Subcutaneous adipose tissue (tissue), 4 donors: ENCODE measurements around the gene COX19. TPM values are rescaled to one million over a fixed set of nuclear protein-coding genes. Genes with fewer than 3 reads are reported as not detected.

Experiments
- CTCF ChIP-seq: fragments of 450-650 bp; IDR thresholded peaks from one replicate; pipeline ENCODE4 v1.5.1; 2016; ENCODE audit warnings: low read depth, mild to moderate bottlenecking, control low read depth, antibody characterized with exemption, moderate library complexity
- total RNA-seq, 4 donors: library from RNA; depleted of rRNA; stranded (reverse); fragments of >200 nt; gene quantifications; one replicate each; pipeline ENCODE4 v1.1.0, GENCODE V29; 2016

The COX19 gene
- total RNA-seq, 4 donors from 2014 or later, result 13.9 to 18.3 (median 14.9) TPM

DNA sequence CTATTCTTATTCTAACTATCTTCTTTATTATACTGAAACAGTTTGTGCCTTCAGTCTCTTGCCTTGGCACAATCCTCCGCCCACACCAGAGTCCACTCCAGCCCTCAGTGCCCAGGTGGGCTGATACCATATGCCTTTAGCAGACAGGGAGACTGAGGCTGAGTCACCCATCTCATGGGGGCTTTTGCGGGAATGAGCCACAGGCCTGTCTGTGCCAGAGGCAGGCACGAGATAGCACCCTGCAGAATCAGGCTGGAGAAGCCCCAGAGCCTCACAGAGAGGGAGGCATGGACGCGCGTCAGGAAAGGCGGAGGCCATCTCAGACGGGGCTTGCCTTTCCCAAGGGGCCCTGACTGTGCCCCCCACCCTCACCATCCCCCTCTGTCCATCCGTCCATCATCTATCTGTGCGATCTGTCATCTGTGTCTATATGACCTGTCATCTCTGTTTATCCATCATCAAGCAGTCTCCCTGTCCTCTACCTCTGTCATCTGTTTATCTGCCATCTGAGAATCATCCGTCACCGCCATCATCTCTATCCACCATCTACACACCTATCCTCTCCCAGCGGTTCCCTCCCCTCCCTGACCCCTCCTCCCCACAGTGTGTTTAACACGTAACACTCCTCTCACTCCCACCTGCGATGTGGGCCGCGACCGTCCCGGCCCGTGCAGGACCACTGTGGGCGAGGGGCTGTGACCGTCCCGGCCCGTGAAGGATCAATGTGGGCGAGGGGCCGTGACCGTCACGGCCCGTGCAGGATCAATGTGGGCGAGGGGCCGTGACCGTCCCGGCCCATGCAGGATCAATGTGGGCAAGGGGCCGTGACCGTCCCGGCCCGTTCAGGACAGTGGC, 13.6 kb downstream of the COX19 start:
- TF ChIP-seq CTCF, result no peak

DNA sequence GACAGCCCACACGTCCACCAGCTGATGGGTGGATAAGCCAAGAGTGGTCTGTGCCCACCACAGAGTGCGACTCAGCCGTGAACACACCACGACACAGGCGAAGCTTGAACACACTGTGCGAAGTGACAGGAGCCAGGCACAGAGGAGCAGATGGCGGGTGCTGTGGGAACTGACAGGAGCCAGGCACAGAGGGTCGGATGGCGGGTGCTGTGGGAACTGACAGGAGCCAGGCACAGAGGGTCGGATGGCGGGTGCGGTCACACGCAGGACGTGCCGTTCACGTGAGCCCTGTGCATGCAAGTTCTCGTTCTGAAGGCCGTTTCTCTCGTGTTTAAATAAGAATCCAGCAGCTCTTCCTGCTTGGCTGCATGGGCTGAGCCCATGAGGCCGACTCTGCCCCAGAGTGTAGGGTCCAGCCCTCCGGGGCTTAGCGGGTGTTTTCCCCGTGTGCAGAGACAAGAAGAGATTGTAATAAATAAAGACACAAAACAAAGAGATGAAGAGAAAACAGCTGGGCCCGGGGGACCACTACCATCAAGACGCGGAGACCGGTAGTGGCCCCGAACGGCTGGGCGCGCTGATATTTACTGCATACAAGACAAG, 15.0 kb downstream of the COX19 start:
- no peak for TF ChIP-seq CTCF

- no peak for TF ChIP-seq CTCF
Measured at GRCh38 chr7:959271-959670, 16.1 kb downstream of the COX19 start.

DNA sequence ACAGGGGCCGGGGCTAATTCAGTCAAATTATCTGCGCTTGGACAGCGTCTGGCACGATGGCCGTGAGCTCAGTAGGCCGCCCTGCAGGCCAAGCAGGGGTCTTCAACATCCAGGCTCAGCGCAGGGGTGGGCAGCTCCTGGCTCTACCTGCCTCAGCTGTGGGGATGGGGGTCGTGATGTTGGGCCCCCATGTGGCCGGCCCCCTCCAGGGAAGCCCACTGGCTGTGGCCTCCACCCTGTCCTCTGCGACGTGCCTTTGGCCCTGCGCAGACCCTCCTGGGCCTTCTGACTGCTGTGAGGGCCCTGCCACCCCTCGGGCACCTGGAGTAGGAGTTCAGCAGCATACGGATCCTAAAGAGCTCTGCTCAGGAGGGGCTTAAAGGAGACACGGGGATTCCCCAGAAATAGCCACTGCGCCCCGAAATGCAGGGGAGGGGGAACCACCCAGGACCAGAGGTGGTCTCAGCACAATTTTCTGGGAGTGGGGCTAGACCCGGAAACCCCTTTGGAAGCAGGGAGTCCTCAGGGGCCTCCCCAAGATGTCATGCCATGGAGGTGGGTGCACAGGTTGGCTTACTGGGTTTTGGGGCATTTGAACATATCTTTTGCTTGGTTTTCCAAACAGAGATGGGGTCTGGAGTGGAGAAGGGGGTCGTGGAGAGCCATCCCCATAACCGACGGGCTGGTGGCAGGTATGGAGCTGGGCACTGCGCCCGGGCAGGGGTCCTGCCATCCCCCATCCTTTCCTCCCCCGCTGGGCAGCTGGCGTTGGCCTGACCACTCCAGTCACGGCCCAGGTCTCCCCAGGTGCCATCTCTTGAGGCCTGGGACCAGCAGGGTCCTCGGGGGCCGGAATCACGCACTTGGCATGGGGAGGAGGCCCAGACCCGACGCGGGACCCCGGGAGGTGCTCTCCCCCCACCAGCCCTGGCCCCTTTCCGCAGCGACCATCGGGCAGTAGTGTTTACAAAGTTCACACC, 16.8 kb downstream of the COX19 start:
- TF ChIP-seq CTCF, result no peak

- no peak for TF ChIP-seq CTCF
Measured at GRCh38 chr7:957418-958220, 17.7 kb downstream of the COX19 start.

GRCh38 chr7:956031-956430, 19.3 kb downstream of the COX19 start:
- TF ChIP-seq CTCF, result no peak
